LNCaP clone FGC (cell line): Measurements from ENCODE around the gene BMPR1A.
"Not testable (repeated sequence)": the region's sequence is repeated elsewhere in the genome, so short reads cannot be mapped to it uniquely, and the experiment has no call there.

ENCODE experiments used
- DNase-seq: peaks from one replicate; pipeline ENCODE4 v3.0.0-alpha.2; 2011; ENCODE audit warnings: low read depth
- H3K4me3 ChIP-seq: 2 replicates; pipeline ENCODE4 v1.5.1; 2011; ENCODE audit warnings: mild to moderate bottlenecking, low read depth, low read length, control low read depth
- CTCF ChIP-seq: IDR thresholded peaks from 2 replicates; pipeline ENCODE4 v1.5.1; 2012; ENCODE audit warnings: mild to moderate bottlenecking; ENCODE audit not compliant: control insufficient read depth, insufficient read depth; ENCODE audit errors: extremely low read depth

Gene BMPR1A

GRCh38 chr10:86946213-86947155, 190.1 kb downstream of the BMPR1A start:
- DNase-seq, result no peak
- TF ChIP-seq CTCF, result no peak
- H3K4me3 ChIP-seq, result no peak overlapping the region

- not testable (repeated sequence) for DNase-seq, H3K4me3 ChIP-seq
Measured at GRCh38 chr10:86947806-86948205, 191.4 kb downstream of the BMPR1A start.

GRCh38 chr10:86950349-86950748, 193.9 kb downstream of the BMPR1A start:
- TF ChIP-seq CTCF, result no peak
- no peak for DNase-seq
- no peak overlapping the region for H3K4me3 ChIP-seq

- no peak for DNase-seq
- no peak overlapping the region for H3K4me3 ChIP-seq
- no peak for TF ChIP-seq CTCF
Measured at GRCh38 chr10:86951184-86951761, 194.9 kb downstream of the BMPR1A start.

- TF ChIP-seq CTCF, result no peak
- no peak overlapping the region for H3K4me3 ChIP-seq
- DNase-seq, result no peak
Measured at GRCh38 chr10:86952106-86952505, 195.7 kb downstream of the BMPR1A start.

GRCh38 chr10:86952697-86953096, 196.3 kb downstream of the BMPR1A start:
- H3K4me3 ChIP-seq, DNase-seq: not testable (repeated sequence)

GRCh38 chr10:86953747-86954680, 197.6 kb downstream of the BMPR1A start:
- no peak for TF ChIP-seq CTCF
- DNase-seq, result no peak
- no peak overlapping the region for H3K4me3 ChIP-seq
